GM12875 (cell line): Measurements from ENCODE around the gene DMRT2.

Experiments used
- H3K4me3 ChIP-seq: one replicate; pipeline ENCODE4 v1.5.1; 2011; ENCODE audit warnings: low read depth, low read length, control low read depth
- TF ChIP-seq, protein P1 (sequence below): IDR thresholded peaks from 2 replicates; pipeline ENCODE4 v1.5.1; 2011; ENCODE audit warnings: low read depth, mild to moderate bottlenecking, control low read depth, inconsistent platforms, low read length, moderate library complexity, borderline replicate concordance; ENCODE audit not compliant: insufficient read depth

DMRT2 gene

DNA sequence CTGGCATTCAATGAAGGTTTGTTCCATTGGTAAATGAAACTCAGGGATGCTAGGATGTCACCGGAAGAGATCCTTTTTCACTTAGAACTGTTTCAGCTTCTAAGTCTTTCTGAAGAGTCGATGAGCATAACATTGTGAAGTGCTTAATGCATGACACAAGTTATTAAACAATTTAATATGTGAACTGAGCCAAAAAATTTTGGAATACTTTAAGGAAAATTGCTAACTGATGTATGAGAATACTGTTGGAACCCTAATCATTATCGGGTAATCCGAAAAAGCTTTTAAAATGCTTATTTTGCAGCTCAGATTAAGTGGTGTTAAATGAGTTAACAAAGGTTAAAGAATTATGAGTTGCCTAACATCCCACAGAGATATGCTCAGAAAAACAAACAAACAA is 34.9 kb downstream of the DMRT2 start:
- TF ChIP-seq, protein P1, sequence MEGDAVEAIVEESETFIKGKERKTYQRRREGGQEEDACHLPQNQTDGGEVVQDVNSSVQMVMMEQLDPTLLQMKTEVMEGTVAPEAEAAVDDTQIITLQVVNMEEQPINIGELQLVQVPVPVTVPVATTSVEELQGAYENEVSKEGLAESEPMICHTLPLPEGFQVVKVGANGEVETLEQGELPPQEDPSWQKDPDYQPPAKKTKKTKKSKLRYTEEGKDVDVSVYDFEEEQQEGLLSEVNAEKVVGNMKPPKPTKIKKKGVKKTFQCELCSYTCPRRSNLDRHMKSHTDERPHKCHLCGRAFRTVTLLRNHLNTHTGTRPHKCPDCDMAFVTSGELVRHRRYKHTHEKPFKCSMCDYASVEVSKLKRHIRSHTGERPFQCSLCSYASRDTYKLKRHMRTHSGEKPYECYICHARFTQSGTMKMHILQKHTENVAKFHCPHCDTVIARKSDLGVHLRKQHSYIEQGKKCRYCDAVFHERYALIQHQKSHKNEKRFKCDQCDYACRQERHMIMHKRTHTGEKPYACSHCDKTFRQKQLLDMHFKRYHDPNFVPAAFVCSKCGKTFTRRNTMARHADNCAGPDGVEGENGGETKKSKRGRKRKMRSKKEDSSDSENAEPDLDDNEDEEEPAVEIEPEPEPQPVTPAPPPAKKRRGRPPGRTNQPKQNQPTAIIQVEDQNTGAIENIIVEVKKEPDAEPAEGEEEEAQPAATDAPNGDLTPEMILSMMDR = no peak
- H3K4me3 ChIP-seq = no peak overlapping the region

DNA sequence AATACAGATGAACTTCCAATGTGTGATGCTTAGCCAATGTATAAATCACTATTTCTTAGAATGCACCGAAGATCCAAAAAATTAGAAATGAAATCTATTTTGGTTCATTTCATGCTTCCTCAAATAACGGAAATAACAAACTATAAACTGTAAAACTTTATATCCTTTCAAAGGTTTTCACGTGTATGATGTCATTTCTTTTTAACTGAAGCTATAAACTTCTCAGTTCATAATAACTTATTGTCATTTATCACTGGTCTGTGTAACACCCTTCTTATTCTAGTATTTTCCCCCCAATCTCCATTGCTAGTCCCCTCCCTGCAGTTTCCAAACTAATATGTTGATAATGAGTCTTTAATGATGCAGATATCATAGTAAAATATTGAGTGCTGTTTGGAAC is 36.4 kb downstream of the DMRT2 start:
- TF ChIP-seq, protein P1 = no peak
- no peak overlapping the region for H3K4me3 ChIP-seq

DNA sequence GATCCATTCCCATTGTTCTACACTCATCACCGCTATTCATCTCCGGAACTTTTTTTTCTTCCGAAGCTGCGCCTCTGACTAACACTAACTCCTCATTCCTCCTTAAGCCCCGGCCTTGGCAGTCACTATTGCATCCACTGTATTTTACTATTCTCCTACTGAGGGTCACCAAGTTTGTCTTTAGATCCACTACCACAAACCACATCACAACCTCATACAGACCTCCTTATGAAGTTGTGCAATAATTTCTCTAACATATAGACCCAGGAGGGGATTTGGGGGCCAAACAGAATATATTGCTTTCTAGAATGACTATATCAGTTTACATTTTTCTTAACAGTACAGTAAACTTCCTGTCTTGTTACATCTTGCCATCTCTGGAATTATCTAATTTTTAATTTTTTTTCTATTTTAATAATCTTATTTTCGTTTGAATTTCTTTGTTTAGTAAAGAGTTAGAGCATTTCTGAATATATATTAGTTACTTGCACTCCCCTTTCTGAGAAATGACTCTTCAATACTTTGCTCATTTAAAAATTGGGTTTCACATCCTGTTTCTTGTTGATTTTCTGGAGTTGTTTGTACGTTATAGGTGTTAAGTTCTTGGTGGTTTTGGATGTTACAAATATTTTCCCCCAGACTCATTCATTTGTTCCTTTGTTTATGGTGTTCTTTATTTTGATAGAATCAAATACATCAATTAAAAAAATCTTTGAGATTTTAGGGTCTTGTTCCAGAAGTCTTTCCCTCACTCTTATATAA is 37.1 kb downstream of the DMRT2 start:
- H3K4me3 ChIP-seq = no peak overlapping the region
- TF ChIP-seq, protein P1 = no peak

DNA sequence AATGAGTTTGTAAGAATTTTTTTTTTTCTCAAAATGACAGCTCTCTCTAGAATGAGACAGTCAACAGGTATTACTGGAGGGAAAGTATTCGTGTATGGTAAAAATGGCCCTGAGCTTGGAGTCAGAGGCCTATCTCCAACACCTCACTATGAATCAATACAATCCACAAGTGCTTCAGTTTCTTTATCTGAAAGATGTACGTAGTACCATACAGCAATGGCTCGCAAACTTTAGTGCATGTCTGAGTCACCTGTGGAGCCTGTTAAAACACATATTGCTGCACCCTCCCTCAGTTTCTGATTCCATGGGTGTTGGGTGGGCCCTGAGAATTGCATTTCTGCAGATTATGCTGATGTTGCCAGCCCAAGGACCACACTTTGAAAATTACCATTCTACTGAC is 44.6 kb downstream of the DMRT2 start:
- no peak overlapping the region for H3K4me3 ChIP-seq
- TF ChIP-seq, protein P1 = no peak

DNA sequence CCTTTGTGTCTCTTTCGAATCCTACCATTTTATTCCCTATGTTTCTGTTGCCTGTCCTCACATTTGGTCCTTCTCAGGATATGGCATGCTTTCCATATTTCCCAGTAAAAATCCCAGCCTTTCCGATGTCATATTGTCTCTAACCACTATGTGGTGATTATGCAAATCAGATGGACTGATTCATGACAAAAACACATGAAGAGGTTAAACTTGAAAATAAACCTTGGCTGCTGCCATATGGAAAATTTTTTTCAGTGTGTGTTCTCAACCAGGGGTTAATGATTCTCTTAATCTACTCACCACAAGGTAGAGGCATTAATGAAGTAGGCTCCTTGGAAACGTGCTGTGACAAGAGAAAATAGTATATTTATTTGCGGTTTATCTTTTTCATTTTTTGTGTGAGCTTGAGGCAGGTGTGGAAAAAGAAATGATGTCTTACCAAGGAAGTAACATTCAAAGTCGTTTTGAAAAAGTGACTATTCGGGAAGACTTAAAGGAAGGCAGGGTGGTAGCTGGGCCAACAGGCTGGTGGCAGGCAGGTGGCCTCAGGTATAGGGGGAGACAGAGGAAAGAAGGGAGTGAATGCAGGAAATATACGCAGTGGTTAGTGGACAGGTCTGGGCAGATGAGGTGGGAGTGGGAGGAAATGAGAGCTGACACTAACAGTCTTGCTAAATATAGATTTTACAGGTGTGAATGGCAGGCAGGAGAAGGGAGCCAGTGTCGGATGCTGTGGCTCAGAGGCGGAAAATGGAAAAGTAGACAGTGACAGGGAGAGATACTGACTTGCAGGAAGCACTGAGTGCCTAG is 46.2 kb downstream of the DMRT2 start:
- no peak overlapping the region for H3K4me3 ChIP-seq
- TF ChIP-seq, protein P1 = no peak

DNA sequence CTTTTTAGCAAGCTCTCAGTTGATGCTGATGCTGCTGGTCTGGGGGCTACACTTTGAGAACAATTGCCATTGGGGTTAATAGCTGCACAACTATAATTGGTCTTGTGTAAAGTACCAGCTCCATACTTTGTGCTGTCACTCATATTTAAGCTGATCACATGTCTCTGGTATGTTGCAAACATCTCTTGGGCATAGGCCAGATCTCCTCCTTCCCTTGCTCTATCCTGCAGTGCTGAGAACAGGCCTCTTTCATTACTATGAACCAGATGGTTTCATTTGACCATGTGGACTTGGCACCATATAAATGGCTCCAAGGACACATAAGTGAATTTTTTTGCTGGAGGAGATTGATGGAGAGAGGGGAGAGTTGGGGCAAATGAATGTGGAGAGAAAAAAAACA is 48.4 kb downstream of the DMRT2 start:
- no peak overlapping the region for H3K4me3 ChIP-seq
- TF ChIP-seq, protein P1 = no peak

DNA sequence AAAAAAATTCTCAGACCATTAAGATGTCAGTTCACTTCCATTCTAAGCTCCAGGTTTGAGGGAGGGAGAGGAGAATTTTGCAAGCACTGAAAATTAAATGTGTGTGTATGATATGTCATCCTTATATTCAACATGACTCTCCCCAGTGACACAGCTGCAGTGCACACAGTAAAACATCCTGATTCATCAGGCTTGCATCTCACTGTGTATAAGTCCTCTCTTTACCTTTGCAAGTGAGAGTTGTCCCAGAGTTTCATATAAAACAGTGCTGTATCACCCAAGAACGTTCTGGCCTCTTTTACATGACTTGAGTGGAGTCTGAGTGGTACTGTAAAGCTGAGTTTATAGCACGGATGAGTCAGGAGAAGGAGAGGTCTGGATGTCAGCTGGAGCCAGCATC is 50.0 kb downstream of the DMRT2 start:
- no peak overlapping the region for H3K4me3 ChIP-seq
- TF ChIP-seq, protein P1 = no peak
